H1 (cell line): ENCODE results near the gene ZNHIT3. TPM values are rescaled to one million over a fixed set of nuclear protein-coding genes. Genes with fewer than 3 reads are reported as not detected.

Source experiments
- CTCF ChIA-PET: fragments of 300-600 bp; sonication (Branson Sonifier 250); formaldehyde crosslinking; loops from one replicate; lab custom pipeline; 2021; ENCODE audit not compliant: partially characterized antibody; lab: Charles Lee
- POLR2A ChIA-PET: fragments of 300-600 bp; sonication (Branson Sonifier 250); formaldehyde crosslinking; loops from one replicate; lab custom pipeline; 2021; ENCODE audit warnings: inconsistent platforms; ENCODE audit not compliant: partially characterized antibody; lab: Charles Lee
- DNase-seq, 2 experiments: peaks; one replicate each; pipeline versions ENCODE4 v3.0.0 to v3.0.0-alpha.2; 2010 to 2022; ENCODE audit warnings: low spot score in 2 of 2, low read depth in 1 of 2, mixed read lengths in 1 of 2
- FAIRE-seq: peaks from 2 replicates; lab custom pipeline; 2011; peaks lifted over from hg19 to GRCh38; lab: Jason Lieb, UNC
- H2AFZ ChIP-seq: 2 replicates; pipeline ENCODE4 v1.8.1; 2012; ENCODE audit warnings: low read length, inconsistent platforms
- H2AK5ac ChIP-seq: 2 replicates; pipeline ENCODE4 v1.6.1; 2013; ENCODE audit warnings: low read depth, low read length
- H2BK120ac ChIP-seq: replicated peaks from 2 replicates; pipeline ENCODE3; 2013; ENCODE audit warnings: low read depth, low read length, inconsistent platforms
- H2BK12ac ChIP-seq: 2 replicates; pipeline ENCODE4 v1.6.1; 2013; ENCODE audit warnings: low read depth, low read length
- H2BK15ac ChIP-seq: 2 replicates; pipeline ENCODE4 v1.6.1; 2013; ENCODE audit warnings: low read length
- H2BK20ac ChIP-seq: 2 replicates; pipeline ENCODE4 v1.6.1; 2013; ENCODE audit warnings: low read length
- H2BK5ac ChIP-seq: 2 replicates; pipeline ENCODE4 v1.6.1; 2013; ENCODE audit warnings: low read depth, low read length
- H3K14ac ChIP-seq: 2 replicates; pipeline ENCODE4 v1.6.1; 2013; ENCODE audit warnings: inconsistent platforms; ENCODE audit not compliant: insufficient read length
- H3K18ac ChIP-seq: 2 replicates; pipeline ENCODE4 v1.6.1; 2013; ENCODE audit warnings: low read length; ENCODE audit errors: extremely low read depth
- H3K23ac ChIP-seq: 2 replicates; pipeline ENCODE4 v1.6.1; 2013; ENCODE audit warnings: inconsistent platforms; ENCODE audit not compliant: insufficient read length
- H3K23me2 ChIP-seq: 2 replicates; pipeline ENCODE4 v1.6.1; 2013; ENCODE audit warnings: low read depth, low read length
- H3K27ac ChIP-seq: 2 replicates; pipeline ENCODE4 v1.6.1; 2011; ENCODE audit warnings: low read depth, low read length, inconsistent platforms
- H3K27me3 ChIP-seq, 4 experiments: replicated peaks in 1 of 4; 1 replicate in 1 of 4; 2 replicates in 3 of 4; pipeline versions ENCODE4 v1.6.1 to v1.8.1; 2011 to 2013; ENCODE audit warnings: low read length in 3 of 4, mild to moderate bottlenecking in 3 of 4, inconsistent platforms in 2 of 4, mixed read lengths in 2 of 4, moderate library complexity in 1 of 4; ENCODE audit not compliant: control insufficient read depth in 3 of 4, insufficient read depth in 3 of 4; ENCODE audit errors: extremely low read depth in 1 of 4
- H3K36me3 ChIP-seq, 4 experiments: 2 replicates each; pipeline versions ENCODE4 v1.6.1 to v1.8.1; 2011 to 2013; ENCODE audit warnings: mild to moderate bottlenecking in 4 of 4, low read length in 3 of 4, moderate library complexity in 2 of 4, control low read depth in 1 of 4, inconsistent platforms in 1 of 4; ENCODE audit not compliant: insufficient read depth in 4 of 4, control insufficient read depth in 2 of 4
- H3K4ac ChIP-seq: replicated peaks from 2 replicates; pipeline ENCODE3; 2013; ENCODE audit warnings: low read length, low read depth, mixed read lengths, inconsistent platforms; ENCODE audit not compliant: insufficient read length
- H3K4me1 ChIP-seq, 4 experiments: replicated peaks in 1 of 4; 1 replicate in 1 of 4; 2 replicates in 3 of 4; pipeline versions ENCODE4 v1.6.1 to v1.8.1; 2011 to 2013; ENCODE audit warnings: low read length in 3 of 4, inconsistent platforms in 2 of 4, mixed read lengths in 1 of 4; ENCODE audit not compliant: insufficient read depth in 4 of 4, control insufficient read depth in 3 of 4
- H3K4me2 ChIP-seq, 2 experiments: 2 replicates each; pipeline versions ENCODE4 v1.6.1 to v1.8.1; 2011 to 2013; ENCODE audit warnings: low read depth in 2 of 2, low read length in 2 of 2, control low read depth in 1 of 2, inconsistent platforms in 1 of 2, mild to moderate bottlenecking in 1 of 2; ENCODE audit not compliant: insufficient read depth in 1 of 2
- H3K4me3 ChIP-seq, 4 experiments: fragments of 200-600, 300-600 bp in 1 of 4; sonication (generic), shearing (Covaris generic), sonication (Bioruptor Twin) in 1 of 4; 2 replicates each; pipeline versions ENCODE4 v1.5.1 to v1.8.1; 2011 to 2016; ENCODE audit warnings: low read length in 4 of 4, low read depth in 3 of 4, control low read depth in 2 of 4, inconsistent platforms in 2 of 4, mild to moderate bottlenecking in 2 of 4, mixed read lengths in 1 of 4, moderate library complexity in 1 of 4; ENCODE audit not compliant: insufficient read depth in 2 of 4; ENCODE audit errors: extremely low read depth in 1 of 4
- H3K56ac ChIP-seq: replicated peaks from 2 replicates; pipeline ENCODE3; 2013; ENCODE audit warnings: low read depth, mild to moderate bottlenecking, mixed read lengths, low read length, inconsistent platforms; ENCODE audit not compliant: insufficient read length
- H3K79me1 ChIP-seq: 2 replicates; pipeline ENCODE4 v1.6.1; 2013; ENCODE audit warnings: low read depth, low read length, control low read depth
- H3K79me2 ChIP-seq, 2 experiments: 2 replicates each; pipeline versions ENCODE4 v1.6.1 to v1.8.1; 2012 to 2013; ENCODE audit warnings: low read length in 2 of 2, mild to moderate bottlenecking in 2 of 2, inconsistent platforms in 1 of 2; ENCODE audit not compliant: insufficient read depth in 2 of 2, control insufficient read depth in 1 of 2
- H3K9ac ChIP-seq, 4 experiments: replicated peaks in 1 of 4; 1 replicate in 1 of 4; 2 replicates in 3 of 4; pipeline versions ENCODE4 v1.6.1 to v1.8.1; 2011 to 2013; ENCODE audit warnings: low read depth in 3 of 4, low read length in 3 of 4, control low read depth in 2 of 4, mild to moderate bottlenecking in 2 of 4, moderate library complexity in 2 of 4, inconsistent platforms in 1 of 4; ENCODE audit errors: extremely low read depth in 1 of 4
- H3K9me3 ChIP-seq, 2 experiments: 2 replicates each; pipeline versions ENCODE4 v1.6.1 to v1.8.1; 2012 to 2013; ENCODE audit warnings: mild to moderate bottlenecking in 2 of 2, moderate library complexity in 2 of 2, control low read depth in 1 of 2, inconsistent platforms in 1 of 2, low read depth in 1 of 2, low read length in 1 of 2, mixed read lengths in 1 of 2; ENCODE audit not compliant: insufficient read depth in 2 of 2
- H4K20me1 ChIP-seq, 2 experiments: replicated peaks in 1 of 2; 2 replicates each; pipeline versions ENCODE3 to v1.8.1; 2011 to 2013; ENCODE audit warnings: inconsistent platforms in 2 of 2, low read length in 2 of 2, mild to moderate bottlenecking in 1 of 2; ENCODE audit not compliant: insufficient read depth in 2 of 2, control insufficient read depth in 1 of 2
- H4K5ac ChIP-seq: 2 replicates; pipeline ENCODE4 v1.6.1; 2013; ENCODE audit warnings: low read length, low read depth, mixed read lengths, inconsistent platforms; ENCODE audit not compliant: insufficient read length
- H4K8ac ChIP-seq: 2 replicates; pipeline ENCODE4 v1.8.0; 2013; ENCODE audit warnings: mild to moderate bottlenecking, moderate library complexity, low read length, inconsistent platforms; ENCODE audit not compliant: insufficient read depth; ENCODE audit errors: extremely low read depth
- H4K91ac ChIP-seq: replicated peaks from 2 replicates; pipeline ENCODE3; 2013; ENCODE audit warnings: low read length, mixed read lengths, inconsistent platforms; ENCODE audit not compliant: insufficient read length
- CHD1 ChIP-seq: IDR thresholded peaks from 2 replicates; pipeline ENCODE4 v1.6.1; 2012; ENCODE audit warnings: low read depth, low read length, improper control_type of control experiment
- EZH2 ChIP-seq: fragments of 200-600 bp; sonication (generic); IDR thresholded peaks from 2 replicates; pipeline ENCODE4 v1.7.1; 2012; ENCODE audit warnings: low read depth, mild to moderate bottlenecking, moderate library complexity, low read length, inconsistent platforms; ENCODE audit not compliant: severe bottlenecking
- FOSL1 ChIP-seq: IDR thresholded peaks from 2 replicates; pipeline ENCODE4 v1.6.1; 2011; ENCODE audit warnings: mild to moderate bottlenecking, low read depth, low read length, moderate library complexity; ENCODE audit not compliant: insufficient read depth
- RAD21 ChIP-seq, 2 experiments: IDR thresholded peaks in 1 of 2; conservative IDR thresholded peaks in 1 of 2; 2 replicates each; pipeline ENCODE4 v1.6.1; 2011; ENCODE audit warnings: low read depth in 2 of 2, low read length in 2 of 2, improper control_type of control experiment in 1 of 2, inconsistent platforms in 1 of 2, mild to moderate bottlenecking in 1 of 2, moderate library complexity in 1 of 2
- SRF ChIP-seq: IDR thresholded peaks from 2 replicates; pipeline ENCODE4 v1.6.1; 2011; ENCODE audit warnings: mild to moderate bottlenecking, low read depth, low read length, moderate library complexity
- TAF1 ChIP-seq: IDR thresholded peaks from 2 replicates; pipeline ENCODE4 v1.6.1; 2011; ENCODE audit warnings: mild to moderate bottlenecking, low read depth, low read length
- TAF7 ChIP-seq: optimal IDR thresholded peaks from 2 replicates; pipeline ENCODE3; 2011; ENCODE audit warnings: low read depth, mild to moderate bottlenecking, inconsistent platforms, low read length, moderate library complexity, borderline replicate concordance
- TBP ChIP-seq: IDR thresholded peaks from 2 replicates; pipeline ENCODE4 v1.6.1; 2011; ENCODE audit warnings: low read depth, low read length, improper control_type of control experiment
- YY1 ChIP-seq: IDR thresholded peaks from 2 replicates; pipeline ENCODE4 v1.6.1; 2011; ENCODE audit warnings: low read depth, mild to moderate bottlenecking, low read length
- WGBS, 2 experiments: shearing (Covaris generic) in 1 of 2; methylation state at CpG; one replicate each; pipeline versions ENCODE4 v1.1.6 to v1.1.7; 2013 to 2015; ENCODE audit warnings: low lambda C conversion rate in 2 of 2, mixed read lengths in 2 of 2, inconsistent platforms in 1 of 2, low coverage in 1 of 2, missing lambda C conversion rate in 1 of 2; ENCODE audit not compliant: insufficient replicate concordance in 2 of 2, insufficient coverage in 1 of 2, insufficient read length in 1 of 2; ENCODE audit errors: extremely low coverage in 1 of 2, missing lambda C conversion rate in 1 of 2; 5-methylcytosine and 5-hydroxymethylcytosine counted together
- polyA plus RNA-seq, 7 experiments: library from polyadenylated mRNA; depleted of rRNA in 3 of 7; stranded (reverse) in 5 of 7; unstranded in 2 of 7; fragments of >200 nt in 5 of 7; fragments of 200-250 nt in 2 of 7; gene quantifications; 1 replicate in 5 of 7; 2 replicates in 1 of 7; 4 replicates in 1 of 7; pipeline versions ENCODE4 v1.2.1 to v1.2.3, GENCODE V29; 2011 to 2013; ENCODE audit warnings: missing spikeins in 2 of 7, mixed read lengths in 2 of 7
- total RNA-seq: library from RNA; stranded (reverse); fragmentation: NEBNext Ultra II Directional; extraction: Animal tissue kit (Norgen Biotek cat#: 25700); gene quantifications from 2 replicates; pipeline ENCODE4 v1.2.1, GENCODE V29; 2021

ZNHIT3 gene
- total and polyA plus RNA-seq, 2 of the 8 experiments (the other 6 are each of a cell fraction or from before 2014, with no cell fraction given): 59.1 to 147 TPM

DNA sequence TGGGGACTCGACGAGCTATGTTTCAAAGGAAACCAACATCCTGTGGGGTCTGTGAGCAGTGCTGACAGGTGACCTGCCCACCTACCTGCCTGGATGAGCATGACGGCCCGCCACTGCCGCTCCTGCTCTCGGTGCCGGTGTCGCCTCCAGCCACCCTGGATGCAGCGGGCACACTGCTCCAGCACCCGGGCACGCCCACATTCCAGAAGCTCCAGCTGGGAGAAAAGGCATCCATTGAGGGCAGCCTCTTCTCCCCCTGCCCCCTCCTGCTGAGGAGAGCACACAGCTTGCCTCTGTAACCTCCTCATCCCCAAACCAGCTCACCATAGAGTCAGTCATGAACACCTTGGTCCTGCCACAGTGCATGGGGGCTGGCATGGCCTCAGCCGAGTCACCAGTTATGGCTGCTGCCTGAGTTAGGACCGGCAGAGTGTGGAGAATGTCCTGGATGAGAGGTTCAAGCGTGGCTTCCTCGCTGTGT is 14.3 kb downstream of the ZNHIT3 start:
- no peak overlapping the region for H3K14ac ChIP-seq
- H3K36me3 ChIP-seq: peaks cover 47 to 91% (median 70%) of the 10 kb centered on the region in 4 experiments
- H2BK15ac ChIP-seq: no peak overlapping the region
- H3K9ac ChIP-seq: no peak overlapping the region
- H3K18ac ChIP-seq: no peak overlapping the region
- H4K5ac ChIP-seq: no peak overlapping the region
- 84% methylated on average over 15 of the region's 15 CpGs; no CpG with 5 or more reads in 1 of the 2 experiments for WGBS, 2 experiments
- H2BK120ac ChIP-seq: no peak overlapping the region
- no peak overlapping the region for H2BK12ac ChIP-seq
- H2BK5ac ChIP-seq: no peak overlapping the region
- no peak overlapping the region for H3K4me2 ChIP-seq
- H2AK5ac ChIP-seq: no peak overlapping the region
- H3K9me3 ChIP-seq: no peaks in the 10 kb centered on the region
- no peaks in the 10 kb centered on the region for H3K4me1 ChIP-seq
- H4K91ac ChIP-seq: no peak overlapping the region
- H3K56ac ChIP-seq: no peak overlapping the region
- no peak overlapping the region for H2AFZ ChIP-seq
- no peak overlapping the region for H3K23ac ChIP-seq
- peaks cover 8 to 13% of the 10 kb centered on the region in 2 experiments for H4K20me1 ChIP-seq
- 0 out of 2 replicates have a peak, but pooled peaks cover 3% of the 10 kb centered on the region for H3K23me2 ChIP-seq
- no peak overlapping the region for H3K27ac ChIP-seq
- no peaks in the 10 kb centered on the region for H3K27me3 ChIP-seq
- H3K79me2 ChIP-seq: no peaks in the 10 kb centered on the region
- no peak overlapping the region for H2BK20ac ChIP-seq
- no peak for TF ChIP-seq TBP
- TF ChIP-seq SRF: no peak
- TF ChIP-seq TAF7: no peak
- TF ChIP-seq RAD21 (IDR thresholded peaks at IDR 0.05 in 1 of 2, conservative IDR thresholded peaks at IDR 0.05 in 1 of 2; ENCODE audit: low read depth in 2 of 2, low read length in 2 of 2): no peak
- TF ChIP-seq EZH2: no peak
- no peak for TF ChIP-seq TAF1
- no peak for TF ChIP-seq CHD1
- no peak for TF ChIP-seq YY1
- no peak for TF ChIP-seq FOSL1
- DNase-seq (no peak), FAIRE-seq (no peak)
- no peak overlapping the region for H3K4me3 ChIP-seq
- CTCF ChIA-PET: no interaction called here
- POLR2A ChIA-PET: interaction anchor here (0.9 to 12.5 kb wide), 6 partner anchors 9 to 33 kb away, joined by 3 to 205 read pairs (median 6); partner anchors contain the start of gene MYO19
- no peak overlapping the region for H4K8ac ChIP-seq
- no peaks in the 10 kb centered on the region for H3K79me1 ChIP-seq
- no peak overlapping the region for H3K4ac ChIP-seq
